SK-N-SH treated with all-trans-retinoic acid at 6 μM for 48 hours (cell line): ENCODE measurements around the gene C5AR1.

Experiments used
- GLIS3 ChIP-seq: fragments of 250-450 bp; sonication (Bioruptor Pico); IDR thresholded peaks from 2 replicates; pipeline ENCODE4 v1.5.0; 2020; ENCODE audit warnings: mild to moderate bottlenecking, moderate library complexity
- TCF4 ChIP-seq: fragments of 250-450 bp; sonication (Bioruptor Pico); IDR thresholded peaks from 2 replicates; pipeline ENCODE4 v1.8.0; 2021; ENCODE audit warnings: mild to moderate bottlenecking, moderate library complexity, borderline replicate concordance
- ZFP3 ChIP-seq: fragments of 250-450 bp; sonication (Bioruptor Pico); IDR thresholded peaks from 2 replicates; pipeline ENCODE4 v1.5.0; 2020; ENCODE audit warnings: mild to moderate bottlenecking, moderate library complexity
- TF ChIP-seq, protein P1 (sequence below): fragments of 250-450 bp; sonication (Bioruptor Pico); IDR thresholded peaks from 2 replicates; pipeline ENCODE4 v1.8.0; 2020; ENCODE audit warnings: mild to moderate bottlenecking, moderate library complexity, borderline replicate concordance

DNA sequence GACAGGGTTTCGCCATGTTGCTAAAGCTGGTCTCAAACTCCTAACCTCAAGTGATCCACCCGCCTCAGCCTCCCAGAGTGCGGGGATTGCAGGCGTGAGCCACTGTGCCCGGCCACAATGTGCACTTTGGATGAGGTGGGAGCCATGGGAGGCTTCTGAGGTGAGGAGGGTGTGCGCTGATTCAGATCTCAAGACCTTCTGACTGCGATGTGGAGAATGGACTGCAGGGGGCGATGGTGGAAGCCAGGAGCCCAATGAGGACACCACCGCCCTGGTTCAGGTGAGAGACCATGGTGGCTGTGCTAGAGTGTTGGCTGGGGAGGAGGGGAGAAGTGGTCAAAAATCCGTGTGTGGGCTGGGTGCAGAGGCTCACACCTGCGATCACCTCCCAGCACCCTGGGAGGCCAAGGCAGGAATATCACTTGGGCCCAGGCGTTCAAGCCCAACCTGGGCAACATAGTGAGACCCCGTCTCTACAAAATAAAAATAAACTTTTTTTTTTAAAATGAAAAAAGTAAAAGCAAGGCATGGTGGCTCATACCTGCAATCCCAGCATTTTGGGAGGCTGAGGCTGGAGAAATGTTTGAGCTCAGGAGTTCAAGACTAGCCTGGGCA lies 29.4 kb upstream of the C5AR1 start:
- TF ChIP-seq ZFP3 (no peak), TCF4 (CRISPR knock-in tag) (no peak), GLIS3 (CRISPR knock-in tag) (no peak)
- TF ChIP-seq, protein P1, sequence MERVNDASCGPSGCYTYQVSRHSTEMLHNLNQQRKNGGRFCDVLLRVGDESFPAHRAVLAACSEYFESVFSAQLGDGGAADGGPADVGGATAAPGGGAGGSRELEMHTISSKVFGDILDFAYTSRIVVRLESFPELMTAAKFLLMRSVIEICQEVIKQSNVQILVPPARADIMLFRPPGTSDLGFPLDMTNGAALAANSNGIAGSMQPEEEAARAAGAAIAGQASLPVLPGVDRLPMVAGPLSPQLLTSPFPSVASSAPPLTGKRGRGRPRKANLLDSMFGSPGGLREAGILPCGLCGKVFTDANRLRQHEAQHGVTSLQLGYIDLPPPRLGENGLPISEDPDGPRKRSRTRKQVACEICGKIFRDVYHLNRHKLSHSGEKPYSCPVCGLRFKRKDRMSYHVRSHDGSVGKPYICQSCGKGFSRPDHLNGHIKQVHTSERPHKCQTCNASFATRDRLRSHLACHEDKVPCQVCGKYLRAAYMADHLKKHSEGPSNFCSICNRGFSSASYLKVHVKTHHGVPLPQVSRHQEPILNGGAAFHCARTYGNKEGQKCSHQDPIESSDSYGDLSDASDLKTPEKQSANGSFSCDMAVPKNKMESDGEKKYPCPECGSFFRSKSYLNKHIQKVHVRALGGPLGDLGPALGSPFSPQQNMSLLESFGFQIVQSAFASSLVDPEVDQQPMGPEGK, result no peak
